GM18858 (cell line): ENCODE data around the gene SUPV3L1.
"Not testable (repeated sequence)": the region's sequence is repeated elsewhere in the genome, so short reads cannot be mapped to it uniquely, and the experiment has no call there.

Source experiments
- ATAC-seq: cut with Tn5 transposase; IDR thresholded peaks from one replicate; pipeline ENCODE4 v1.9.1; 2021; ENCODE audit not compliant: unreplicated experiment

SUPV3L1 gene

DNA sequence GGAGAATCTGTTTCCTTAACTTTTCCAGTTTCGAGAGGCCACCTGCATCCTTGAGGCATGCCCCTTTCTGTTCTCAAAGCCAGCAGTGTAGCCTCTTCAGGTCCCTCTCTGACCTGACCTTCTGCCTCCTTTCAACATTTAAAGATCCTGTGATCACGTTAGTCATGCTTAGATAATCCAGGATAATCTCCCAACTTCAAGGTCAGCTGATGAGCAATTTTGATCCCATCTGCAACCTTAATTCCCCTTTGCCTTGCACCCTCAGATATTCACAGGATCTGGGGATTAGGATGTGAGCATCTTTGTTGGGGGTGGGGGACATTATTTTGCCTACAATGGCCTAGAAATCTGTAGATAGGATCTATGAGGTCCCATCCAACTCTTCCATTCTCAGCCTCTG is 48.1 kb downstream of the SUPV3L1 start:
- no peak for ATAC-seq

DNA sequence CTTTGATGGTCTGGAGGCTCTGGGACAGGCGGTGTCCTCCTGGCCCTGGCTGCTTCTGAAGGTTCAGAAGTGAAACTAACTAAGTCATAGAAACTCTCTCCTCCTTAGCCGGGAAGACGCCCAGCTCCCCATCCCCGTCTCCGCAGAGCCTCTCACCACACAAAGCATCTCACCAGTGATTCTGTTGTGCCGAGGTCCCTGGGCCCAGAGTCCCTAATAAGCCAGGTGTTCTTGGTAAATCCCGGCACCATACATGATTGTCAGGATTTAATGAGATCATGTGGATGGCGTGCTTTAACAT is 49.5 kb downstream of the SUPV3L1 start:
- ATAC-seq: no peak

GRCh38 chr10:69230128-69230527 is 50.1 kb downstream of the SUPV3L1 start:
- no peak for ATAC-seq

DNA sequence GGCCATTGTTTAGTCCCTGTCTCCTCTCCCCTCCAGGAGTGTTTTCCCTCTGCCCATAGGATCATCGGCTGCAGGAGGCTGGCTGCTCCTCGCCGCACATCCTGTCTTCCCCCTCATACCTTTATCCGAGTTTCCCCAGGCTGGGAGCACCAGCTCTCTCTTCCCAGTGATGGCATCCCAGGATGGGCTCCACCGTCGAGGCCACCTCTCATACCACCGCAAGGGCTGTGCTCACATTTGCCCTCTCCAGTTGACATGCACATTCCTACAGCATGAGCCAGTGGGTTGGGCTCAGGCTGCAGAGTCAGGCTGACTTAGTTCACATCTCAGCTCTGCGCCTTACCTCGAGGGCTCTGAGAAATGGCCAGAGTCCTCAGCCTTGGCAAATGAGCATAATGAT is 52.2 kb downstream of the SUPV3L1 start:
- ATAC-seq: no peak

DNA sequence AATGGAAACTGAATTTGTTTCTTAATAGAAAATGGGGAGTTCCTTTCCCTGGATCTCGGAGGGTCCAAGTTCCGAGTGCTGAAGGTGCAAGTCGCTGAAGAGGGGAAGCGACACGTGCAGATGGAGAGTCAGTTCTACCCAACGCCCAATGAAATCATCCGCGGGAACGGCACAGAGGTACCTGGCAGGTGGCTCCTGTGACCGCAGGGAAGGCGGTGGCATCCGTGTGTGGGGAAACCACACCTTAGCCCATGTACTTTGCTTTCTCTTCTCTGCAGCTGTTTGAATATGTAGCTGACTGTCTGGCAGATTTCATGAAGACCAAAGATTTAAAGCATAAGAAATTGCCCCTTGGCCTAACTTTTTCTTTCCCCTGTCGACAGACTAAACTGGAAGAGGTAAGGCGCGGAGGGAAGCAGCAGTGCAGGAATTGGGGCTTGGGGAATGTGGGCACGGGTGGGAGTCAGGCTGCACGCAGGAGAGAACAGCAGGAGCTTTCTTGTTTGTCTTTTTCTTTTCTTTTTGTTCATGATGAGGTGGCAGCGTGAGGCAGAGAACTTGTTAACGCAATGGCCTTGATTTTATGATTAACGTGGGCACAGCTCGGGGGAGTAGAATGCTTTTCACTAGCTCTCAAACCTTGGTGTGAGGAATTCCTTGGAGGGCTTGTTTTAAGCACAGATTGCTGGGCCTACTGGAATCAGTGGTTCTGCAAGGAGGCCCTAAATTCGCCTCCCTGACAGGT is 52.9 kb downstream of the SUPV3L1 start:
- ATAC-seq: no peak

GRCh38 chr10:69234447-69234846 is 54.4 kb downstream of the SUPV3L1 start:
- no peak for ATAC-seq

DNA sequence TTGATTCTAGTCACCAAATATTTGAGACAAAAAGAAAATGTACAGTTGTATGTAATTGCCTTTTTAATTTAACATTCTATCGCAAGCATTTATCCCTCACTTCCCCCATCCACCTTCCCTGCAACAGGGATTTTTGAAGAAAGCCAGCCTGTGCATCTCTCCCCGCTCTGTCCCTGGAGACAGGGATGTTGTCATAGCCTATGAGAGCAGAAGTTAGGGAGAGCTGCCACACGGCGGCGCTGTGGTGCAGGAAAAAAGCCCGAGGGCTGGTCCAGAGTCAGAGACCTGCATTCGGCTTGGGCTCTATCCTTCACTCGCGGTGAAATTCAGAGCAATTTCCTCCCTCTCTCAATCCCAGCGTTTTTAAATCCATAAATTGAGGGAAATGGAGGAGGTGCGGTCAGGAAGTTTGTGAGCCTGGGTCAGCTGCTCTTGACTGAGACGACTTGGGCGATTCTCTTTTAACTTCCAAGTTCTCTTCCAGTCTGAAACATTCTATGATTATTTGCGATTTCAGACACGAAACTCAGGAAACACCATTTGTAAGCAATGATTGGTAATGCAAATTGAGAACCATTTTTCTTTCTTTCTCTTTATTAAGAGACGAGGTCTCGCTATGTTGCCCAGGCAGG is 57.6 kb downstream of the SUPV3L1 start:
- ATAC-seq: peak; percentile 86

DNA sequence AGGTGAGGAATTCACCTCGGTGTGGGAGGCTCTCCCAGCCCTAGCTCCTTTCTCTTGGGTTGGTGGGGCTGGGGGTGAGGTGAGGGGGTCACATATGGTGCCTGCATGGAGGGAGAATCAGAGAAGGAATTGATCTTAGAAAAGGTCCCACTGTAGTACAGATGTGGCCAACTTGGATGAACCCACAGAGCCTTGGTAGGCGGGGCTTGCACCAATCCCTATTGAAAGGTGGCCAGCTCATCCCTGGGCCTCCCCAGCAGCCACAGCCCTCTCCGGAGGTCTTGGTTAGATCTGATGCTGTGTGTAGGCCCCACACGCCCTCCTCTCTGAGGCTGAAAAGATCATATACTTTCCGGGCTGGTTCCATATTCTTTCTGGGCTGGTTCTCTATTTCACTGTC is 59.1 kb downstream of the SUPV3L1 start:
- no peak for ATAC-seq

GRCh38 chr10:69239816-69240434 is 59.9 kb downstream of the SUPV3L1 start:
- ATAC-seq: no peak

- ATAC-seq: no peak
Observed at GRCh38 chr10:69240455-69240854, 60.4 kb downstream of the SUPV3L1 start.

GRCh38 chr10:69241575-69241974 is 61.5 kb downstream of the SUPV3L1 start:
- ATAC-seq: no peak

DNA sequence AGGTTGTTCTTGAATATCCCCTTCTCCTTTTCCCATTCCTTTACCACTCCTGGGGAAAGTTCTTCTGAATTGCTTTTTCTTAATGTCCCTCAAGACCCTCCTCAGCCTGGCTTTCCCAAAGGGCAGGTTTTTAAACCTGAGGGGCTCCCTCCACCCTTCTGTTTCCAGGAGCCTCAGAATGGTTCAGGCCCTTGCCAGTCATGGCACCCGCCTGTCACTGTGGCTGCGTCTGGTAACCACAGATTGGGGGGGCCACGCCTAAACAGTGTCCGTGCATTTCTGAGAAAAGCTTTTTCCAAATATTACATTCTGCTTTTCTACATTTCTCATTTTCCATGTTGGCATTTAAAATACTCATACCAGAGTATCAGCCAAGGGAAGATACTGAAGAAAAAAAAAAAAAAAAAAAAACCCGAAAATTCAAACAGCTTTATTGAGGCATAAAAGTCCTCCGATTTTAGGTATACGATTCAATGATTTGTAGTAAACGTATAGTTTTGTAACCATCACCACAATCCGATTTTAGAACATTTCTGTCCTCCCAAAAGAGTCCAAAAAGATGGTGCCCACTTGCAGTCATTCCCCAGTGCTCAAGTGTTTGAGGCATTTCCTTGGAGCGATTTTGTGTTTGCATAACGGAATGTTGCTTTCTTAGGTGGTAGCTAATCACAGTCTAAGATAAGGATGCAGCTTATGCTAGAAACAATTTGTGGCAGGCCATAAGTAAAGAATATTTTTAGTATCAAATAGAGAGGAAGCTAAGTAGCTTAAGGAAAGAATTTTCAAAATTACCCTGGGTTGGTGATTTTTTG is 62.2 kb downstream of the SUPV3L1 start:
- ATAC-seq: no peak

DNA sequence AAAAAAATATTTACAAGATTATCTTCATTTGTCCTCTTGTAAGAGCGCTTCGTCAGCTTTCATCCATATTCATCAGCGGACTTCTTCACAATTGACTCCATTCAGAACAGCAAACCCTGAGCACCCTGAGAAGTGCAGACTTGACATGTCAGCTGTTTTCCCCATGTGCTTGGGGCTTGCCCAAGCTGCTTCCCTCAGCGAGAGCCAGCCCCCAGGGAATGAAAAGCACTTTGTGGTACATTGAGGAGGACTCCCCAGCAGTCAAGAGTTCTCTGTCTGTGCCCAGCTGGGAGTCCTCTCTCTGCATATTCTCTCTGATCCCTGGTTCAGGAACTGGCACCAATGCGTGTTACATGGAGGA is 62.8 kb downstream of the SUPV3L1 start:
- no peak for ATAC-seq

GRCh38 chr10:69243817-69244216 is 63.8 kb downstream of the SUPV3L1 start:
- ATAC-seq: no peak

- ATAC-seq: no peak
Observed at GRCh38 chr10:69246036-69246435, 66.0 kb downstream of the SUPV3L1 start.

DNA sequence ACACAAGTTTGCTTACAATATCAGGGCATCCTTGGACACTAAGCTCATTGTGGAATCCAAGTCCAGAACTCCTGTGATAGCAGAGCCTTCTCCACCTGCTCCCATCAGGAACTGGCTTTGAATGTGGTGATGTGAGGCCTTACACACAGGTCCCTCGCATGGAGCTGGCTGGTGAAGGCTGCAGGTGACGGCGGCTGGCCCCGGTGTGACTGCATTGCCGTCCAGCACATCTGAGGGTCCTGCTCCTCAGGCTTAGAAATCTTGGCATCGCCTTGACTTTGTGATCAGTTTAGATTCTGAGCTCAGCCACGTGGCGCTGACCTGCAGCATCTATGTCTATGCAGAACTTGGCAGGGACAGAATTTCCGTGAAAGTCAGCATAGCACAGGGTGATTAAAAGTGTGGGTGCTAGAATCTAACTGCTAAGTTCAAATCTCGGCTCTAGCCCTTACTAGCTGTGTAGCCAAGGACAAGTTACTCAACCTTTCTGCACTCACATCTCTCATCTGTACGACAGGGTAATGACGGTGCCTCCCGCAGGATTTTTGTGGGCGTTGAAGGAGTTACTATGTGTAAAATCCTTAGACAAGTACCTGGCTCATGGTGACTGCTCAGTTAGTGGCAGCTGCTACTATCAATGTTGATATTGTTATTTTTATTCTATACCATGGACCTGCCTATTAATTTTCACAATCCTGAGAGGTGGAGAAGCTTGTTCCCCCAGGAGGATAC is 66.7 kb downstream of the SUPV3L1 start:
- no peak for ATAC-seq

GRCh38 chr10:69247313-69247710 is 67.3 kb downstream of the SUPV3L1 start:
- no peak for ATAC-seq

DNA sequence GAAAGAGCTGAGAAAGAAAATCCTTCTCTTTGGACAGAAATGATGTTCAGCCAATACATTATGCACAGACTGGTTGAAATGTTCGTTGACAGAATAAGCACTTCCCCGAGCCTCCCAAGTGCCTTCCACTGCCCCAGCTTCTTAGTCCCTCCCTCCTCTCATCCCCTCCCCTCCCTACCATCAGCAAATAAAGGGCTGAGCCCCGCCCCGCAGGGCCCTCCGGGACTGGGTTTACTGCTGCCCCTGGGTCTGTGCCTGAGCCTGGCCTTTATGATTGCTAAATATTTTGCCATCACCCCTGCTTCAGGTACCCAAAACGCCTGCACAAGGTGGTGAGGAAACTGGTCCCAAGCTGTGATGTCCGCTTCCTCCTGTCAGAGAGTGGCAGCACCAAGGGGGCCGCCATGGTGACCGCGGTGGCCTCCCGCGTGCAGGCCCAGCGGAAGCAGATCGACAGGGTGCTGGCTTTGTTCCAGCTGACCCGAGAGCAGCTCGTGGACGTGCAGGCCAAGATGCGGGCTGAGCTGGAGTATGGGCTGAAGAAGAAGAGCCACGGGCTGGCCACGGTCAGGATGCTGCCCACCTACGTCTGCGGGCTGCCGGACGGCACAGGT is 68.2 kb downstream of the SUPV3L1 start:
- no peak for ATAC-seq

- no peak for ATAC-seq
Observed at GRCh38 chr10:69250041-69250440, 70.0 kb downstream of the SUPV3L1 start.

GRCh38 chr10:69251417-69251816 is 71.4 kb downstream of the SUPV3L1 start:
- ATAC-seq: not testable (repeated sequence)

- ATAC-seq: no peak
Observed at GRCh38 chr10:69253171-69253570, 73.1 kb downstream of the SUPV3L1 start.
